Endothelial cell of umbilical vein (primary cell): ENCODE results near the gene AKR1C2. TPM values are rescaled to one million over a fixed set of nuclear protein-coding genes. Genes with fewer than 3 reads are reported as not detected.
"Not testable (repeated sequence)": the region's sequence is repeated elsewhere in the genome, so short reads cannot be mapped to it uniquely, and the experiment has no call there.

Experiments
- BruUV-seq: library from RNA; stranded (reverse); fragments of 400-500 nt; replicated peaks from 2 replicates; lab custom pipeline; 2021; lab: Mats Ljungman, UMichigan
- CTCF ChIA-PET: fragments of 300-600, 350-600 bp; sonication (Branson Sonifier 250); formaldehyde crosslinking; loops from one replicate; lab custom pipeline; 2021; ENCODE audit warnings: antibody characterized with exemption, inconsistent platforms; lab: Charles Lee
- POLR2A ChIA-PET: fragments of 300-600, 350-600 bp; sonication (Branson Sonifier 250); formaldehyde crosslinking; loops from one replicate; lab custom pipeline; 2021; ENCODE audit warnings: antibody characterized with exemption, inconsistent platforms; lab: Charles Lee
- DNase-seq: peaks from one replicate; pipeline ENCODE4 v3.0.0-alpha.2; 2011; ENCODE audit warnings: low read depth, low spot score
- FAIRE-seq: peaks from 2 replicates; lab custom pipeline; 2011; peaks lifted over from hg19 to GRCh38; lab: Jason Lieb, UNC
- H2AFZ ChIP-seq: 2 replicates; pipeline ENCODE4 v1.6.0; 2012; ENCODE audit warnings: low read depth, low read length, control low read depth, inconsistent platforms
- H3K27ac ChIP-seq: 2 replicates; pipeline ENCODE4 v1.5.1; 2011; ENCODE audit warnings: low read depth, mild to moderate bottlenecking, control low read depth, low read length, moderate library complexity; ENCODE audit not compliant: insufficient read depth
- H3K27me3 ChIP-seq, 2 experiments: 2 replicates each; pipeline versions ENCODE4 v1.6.0 to v1.6.1; 2011; ENCODE audit warnings: low read length in 2 of 2, mixed read lengths in 1 of 2; ENCODE audit not compliant: control insufficient read depth in 2 of 2, insufficient read depth in 2 of 2
- H3K36me3 ChIP-seq, 2 experiments: 2 replicates in 1 of 2; 3 replicates in 1 of 2; pipeline ENCODE4 v1.5.1; 2011; ENCODE audit warnings: low read length in 2 of 2, mild to moderate bottlenecking in 1 of 2, moderate library complexity in 1 of 2; ENCODE audit not compliant: control insufficient read depth in 2 of 2, insufficient read depth in 2 of 2; ENCODE audit errors: extremely low read depth in 1 of 2
- H3K4me1 ChIP-seq: 3 replicates; pipeline ENCODE4 v1.5.1; 2011; ENCODE audit warnings: mild to moderate bottlenecking, low read length; ENCODE audit not compliant: control insufficient read depth, insufficient read depth; ENCODE audit errors: extremely low read depth
- H3K4me2 ChIP-seq: 2 replicates; pipeline ENCODE4 v1.6.1; 2011; ENCODE audit warnings: low read length, control low read depth, mixed read lengths; ENCODE audit not compliant: insufficient read depth
- H3K4me3 ChIP-seq, 3 experiments: fragments of 200-600 bp in 1 of 3; sonication (generic), shearing (Covaris generic) in 1 of 3; replicated peaks in 1 of 3; 2 replicates each; pipeline ENCODE4 v1.5.1; 2011 to 2016; ENCODE audit warnings: control low read depth in 3 of 3, low read length in 3 of 3, mild to moderate bottlenecking in 2 of 3, inconsistent platforms in 1 of 3, low read depth in 1 of 3, moderate library complexity in 1 of 3; ENCODE audit not compliant: insufficient read depth in 1 of 3
- H3K79me2 ChIP-seq: 2 replicates; pipeline ENCODE4 v1.6.0; 2012; ENCODE audit warnings: low read length, inconsistent platforms; ENCODE audit not compliant: control insufficient read depth, insufficient read depth
- H3K9ac ChIP-seq: replicated peaks from 2 replicates; pipeline ENCODE3; 2011; ENCODE audit warnings: low read length, control low read depth; ENCODE audit not compliant: insufficient read depth; ENCODE audit errors: extremely low read depth
- H3K9me1 ChIP-seq: replicated peaks from 3 replicates; pipeline ENCODE4 v1.6.0; 2011; ENCODE audit warnings: mild to moderate bottlenecking, low read length; ENCODE audit not compliant: control insufficient read depth, insufficient read depth; ENCODE audit errors: extremely low read depth
- H3K9me3 ChIP-seq: replicated peaks from 2 replicates; pipeline ENCODE4 v1.5.1; 2012; ENCODE audit warnings: low read length, inconsistent platforms; ENCODE audit not compliant: control insufficient read depth, insufficient read depth
- H4K20me1 ChIP-seq: replicated peaks from 2 replicates; pipeline ENCODE3; 2011; ENCODE audit warnings: mild to moderate bottlenecking, low read length; ENCODE audit not compliant: control insufficient read depth, insufficient read depth; ENCODE audit errors: extremely low read depth
- EZH2 ChIP-seq: IDR thresholded peaks from 2 replicates; pipeline ENCODE4 v1.6.1; 2012; ENCODE audit warnings: borderline replicate concordance, low read depth, mild to moderate bottlenecking, moderate library complexity, low read length, inconsistent platforms; ENCODE audit not compliant: severe bottlenecking
- FOS ChIP-seq: IDR thresholded peaks from 2 replicates; pipeline ENCODE4 v1.6.1; 2011; ENCODE audit warnings: mild to moderate bottlenecking, low read length, moderate library complexity, borderline replicate concordance; ENCODE audit not compliant: insufficient read depth
- GATA2 ChIP-seq: IDR thresholded peaks from 2 replicates; pipeline ENCODE4 v1.7.0; 2011; ENCODE audit warnings: low read depth, mild to moderate bottlenecking, moderate library complexity, mixed read lengths, low read length; ENCODE audit not compliant: insufficient read length, insufficient read depth
- JUN ChIP-seq: IDR thresholded peaks from 2 replicates; pipeline ENCODE4 v1.6.1; 2011; ENCODE audit warnings: borderline replicate concordance, low read depth; ENCODE audit not compliant: insufficient read length, insufficient read depth
- MYC ChIP-seq: IDR thresholded peaks from one replicate; pipeline ENCODE4 v1.6.1; 2011; ENCODE audit warnings: mild to moderate bottlenecking, low read depth, low read length
- POLR2A ChIP-seq: IDR thresholded peaks from 2 replicates; pipeline ENCODE4 v1.6.1; 2012; ENCODE audit warnings: low read depth, mild to moderate bottlenecking, control low read depth, low read length
- POLR2AphosphoS5 ChIP-seq: IDR thresholded peaks from 2 replicates; pipeline ENCODE4 v1.6.1; 2012; ENCODE audit warnings: low read depth, mild to moderate bottlenecking, control low read depth, low read length, moderate library complexity; ENCODE audit not compliant: insufficient read depth
- dilution Hi-C: fragments of 300-500 bp; cut with MboI; formaldehyde crosslinking; loops from one replicate; pipeline ENCODE4 v1.15.0; 2019; ENCODE audit warnings: low sequenced_read_pairs; ENCODE audit not compliant: extremely low pct_ligation_motif_present
- intact Hi-C: fragments of 100-400 bp; cut with micrococcal nuclease; formaldehyde crosslinking; loops from one replicate; pipeline ENCODE4 v1.10.0; 2022
- polyA plus RNA-seq, 4 experiments: library from polyadenylated mRNA; depleted of rRNA in 3 of 4; stranded (reverse) in 3 of 4; unstranded in 1 of 4; fragments of >200 nt; gene quantifications; 2 replicates each; pipeline versions ENCODE4 v1.2.1 to v1.2.3, GENCODE V29; 2011 to 2012; ENCODE audit warnings: missing spikeins in 1 of 4
- total RNA-seq: library from RNA; stranded (reverse); gene quantifications from 2 replicates; pipeline ENCODE4 v1.2.3, GENCODE V29; 2021
- TF ChIP-seq, protein P1 (sequence below): IDR thresholded peaks from 2 replicates; pipeline ENCODE4 v1.6.1; 2011; ENCODE audit not compliant: insufficient read depth, insufficient read length
- TF ChIP-seq, protein P2 (sequence below), 2 donors: IDR thresholded peaks; 1 replicate in 1 of 2; 2 replicates in 1 of 2; pipeline ENCODE4 v1.5.1; 2011; ENCODE audit warnings: low read length in 2 of 2, mild to moderate bottlenecking in 2 of 2, moderate library complexity in 2 of 2, control low read depth in 1 of 2, inconsistent platforms in 1 of 2, low read depth in 1 of 2; ENCODE audit not compliant: insufficient read depth in 1 of 2; ENCODE audit errors: extremely low read depth in 1 of 2

The AKR1C2 gene
- total and polyA plus RNA-seq, 2 donors (not counting 3 experiments of a cell fraction or from before 2014, with no cell fraction given) = 0.84 to 1.7 TPM

DNA sequence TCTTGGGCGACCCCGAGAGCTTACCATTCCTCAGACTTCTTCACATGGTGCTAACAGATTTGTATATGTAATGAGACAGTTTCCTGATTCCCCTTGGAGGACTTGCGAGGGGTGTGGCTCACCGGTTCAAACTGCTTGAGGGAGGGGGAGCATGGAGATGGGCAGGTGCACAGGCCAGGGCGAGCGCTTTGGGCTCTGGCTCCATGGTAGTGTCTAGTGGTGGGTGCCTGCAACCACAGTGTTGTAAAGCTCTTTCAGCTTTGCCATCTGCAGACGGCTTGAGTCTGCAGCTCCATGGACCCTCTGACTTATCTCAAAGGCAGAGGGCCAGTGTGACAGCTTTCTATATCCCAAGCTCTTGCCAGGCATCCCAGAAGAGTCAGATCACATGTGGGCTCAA, 47.6 kb downstream of the AKR1C2 start:
- H3K4me1 ChIP-seq, H3K27ac ChIP-seq: not testable (repeated sequence)
- CTCF ChIA-PET = interaction anchor here (1.3 kb wide), 1 partner anchor 27 kb away, joined by 5 read pairs; no protein-coding TSS in a partner anchor

DNA sequence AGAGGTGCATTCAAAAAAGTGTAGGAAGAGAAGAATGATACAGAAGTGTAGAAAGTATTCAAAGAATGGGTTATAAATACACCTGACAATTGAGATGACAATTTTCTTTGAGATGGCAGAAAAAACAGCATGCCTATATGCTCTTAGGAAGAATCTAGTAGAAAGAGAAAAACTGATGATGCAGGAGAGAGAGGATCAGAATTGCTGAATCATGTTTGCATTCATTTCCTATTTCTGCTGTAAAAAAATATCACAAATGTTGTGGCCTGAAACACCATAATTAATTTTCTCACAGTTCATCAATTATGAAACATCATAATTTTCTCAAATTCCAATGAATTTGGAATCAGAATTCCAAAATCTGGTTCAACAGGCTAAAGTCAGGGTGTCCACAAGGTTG, 50.3 kb downstream of the AKR1C2 start:
- dilution Hi-C loops = no loop called here
- H4K20me1 ChIP-seq = no peaks in the 10 kb centered on the region
- no peak overlapping the region for H2AFZ ChIP-seq
- FAIRE-seq (no peak), DNase-seq (no peak)
- H3K4me1 ChIP-seq = no peaks in the 10 kb centered on the region
- ChIA-PET POLR2A (no interaction called here), CTCF (no interaction called here)
- no peaks in the 10 kb centered on the region for H3K79me2 ChIP-seq
- H3K27me3 ChIP-seq = no peaks in the 10 kb centered on the region
- TF ChIP-seq, protein P1, sequence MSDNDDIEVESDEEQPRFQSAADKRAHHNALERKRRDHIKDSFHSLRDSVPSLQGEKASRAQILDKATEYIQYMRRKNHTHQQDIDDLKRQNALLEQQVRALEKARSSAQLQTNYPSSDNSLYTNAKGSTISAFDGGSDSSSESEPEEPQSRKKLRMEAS = no peak
- TF ChIP-seq GATA2 = no peak
- TF ChIP-seq, protein P2, sequence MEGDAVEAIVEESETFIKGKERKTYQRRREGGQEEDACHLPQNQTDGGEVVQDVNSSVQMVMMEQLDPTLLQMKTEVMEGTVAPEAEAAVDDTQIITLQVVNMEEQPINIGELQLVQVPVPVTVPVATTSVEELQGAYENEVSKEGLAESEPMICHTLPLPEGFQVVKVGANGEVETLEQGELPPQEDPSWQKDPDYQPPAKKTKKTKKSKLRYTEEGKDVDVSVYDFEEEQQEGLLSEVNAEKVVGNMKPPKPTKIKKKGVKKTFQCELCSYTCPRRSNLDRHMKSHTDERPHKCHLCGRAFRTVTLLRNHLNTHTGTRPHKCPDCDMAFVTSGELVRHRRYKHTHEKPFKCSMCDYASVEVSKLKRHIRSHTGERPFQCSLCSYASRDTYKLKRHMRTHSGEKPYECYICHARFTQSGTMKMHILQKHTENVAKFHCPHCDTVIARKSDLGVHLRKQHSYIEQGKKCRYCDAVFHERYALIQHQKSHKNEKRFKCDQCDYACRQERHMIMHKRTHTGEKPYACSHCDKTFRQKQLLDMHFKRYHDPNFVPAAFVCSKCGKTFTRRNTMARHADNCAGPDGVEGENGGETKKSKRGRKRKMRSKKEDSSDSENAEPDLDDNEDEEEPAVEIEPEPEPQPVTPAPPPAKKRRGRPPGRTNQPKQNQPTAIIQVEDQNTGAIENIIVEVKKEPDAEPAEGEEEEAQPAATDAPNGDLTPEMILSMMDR (IDR thresholded peaks at IDR 0.05; ENCODE audit: extremely low read depth in 1 of 2, insufficient read depth in 1 of 2, low read depth in 1 of 2, low read length in 2 of 2) = no peak
- TF ChIP-seq EZH2 = no peak
- no peak for TF ChIP-seq JUN
- TF ChIP-seq POLR2AphosphoS5 = no peak
- TF ChIP-seq FOS = no peak
- TF ChIP-seq MYC = no peak
- no peak for TF ChIP-seq POLR2A
- H3K36me3 ChIP-seq = no peaks in the 10 kb centered on the region
- no peak overlapping the region for H3K4me2 ChIP-seq
- no TSS peak for BruUV-seq
- no peak overlapping the region for H3K27ac ChIP-seq
- intact Hi-C loops = no loop called here
- H3K9me3 ChIP-seq = no peaks in the 10 kb centered on the region
- no peak overlapping the region for H3K4me3 ChIP-seq
- no peaks in the 10 kb centered on the region for H3K9me1 ChIP-seq
- H3K9ac ChIP-seq = no peak overlapping the region

More for the DNA sequence above, 47.6 kb downstream of the AKR1C2 start:
- FAIRE-seq, H3K79me2 ChIP-seq, H3K4me3 ChIP-seq, DNase-seq, H4K20me1 ChIP-seq, POLR2A ChIA-PET, H3K27me3 ChIP-seq, BruUV-seq, dilution Hi-C loops, H3K9me3 ChIP-seq, H3K4me2 ChIP-seq, H3K9ac ChIP-seq, H2AFZ ChIP-seq, H3K36me3 ChIP-seq, H3K9me1 ChIP-seq, intact Hi-C loops: not testable (repeated sequence)

DNA sequence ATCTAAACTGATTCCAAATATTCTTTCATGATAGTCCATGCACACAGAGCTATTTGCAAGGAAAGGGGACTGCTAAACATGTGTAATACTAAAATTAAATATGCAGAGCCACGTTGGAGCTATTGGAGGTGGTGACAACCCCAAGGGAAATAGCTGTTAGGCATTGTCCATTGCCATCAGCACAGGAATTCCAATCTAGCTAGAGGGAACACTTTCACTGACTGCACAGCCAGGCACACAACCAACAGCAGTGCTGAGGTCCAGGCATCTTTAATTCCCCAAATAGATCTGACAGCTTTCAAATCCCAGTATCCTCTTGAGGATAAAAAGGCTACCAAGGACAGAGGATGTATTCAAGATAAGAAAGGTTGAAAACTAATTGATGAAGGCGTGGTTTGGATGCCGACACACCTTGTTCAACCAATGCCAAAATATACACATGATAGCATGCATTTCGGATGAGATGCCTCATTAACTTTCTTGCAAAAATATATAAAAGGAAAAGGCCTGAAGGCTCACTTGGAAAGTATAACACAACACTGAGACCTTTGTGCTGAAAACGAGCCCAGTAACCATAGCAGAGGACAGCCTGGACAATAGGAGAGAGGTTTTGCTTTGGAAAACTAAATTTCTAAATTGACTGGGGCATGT, 52.0 kb downstream of the AKR1C2 start:
- H2AFZ ChIP-seq, H3K27me3 ChIP-seq, intact Hi-C loops, H3K79me2 ChIP-seq, DNase-seq, BruUV-seq, H3K9ac ChIP-seq, POLR2A ChIA-PET, H3K4me1 ChIP-seq, H3K4me3 ChIP-seq, H3K9me1 ChIP-seq, H3K27ac ChIP-seq, FAIRE-seq, H3K36me3 ChIP-seq, dilution Hi-C loops, H3K4me2 ChIP-seq, H4K20me1 ChIP-seq, H3K9me3 ChIP-seq: not testable (repeated sequence)
- CTCF ChIA-PET = interaction anchor here (0.8 to 1.1 kb wide), 2 partner anchors 14 to 102 kb away, joined by 3 read pairs; no protein-coding TSS in a partner anchor
